Measurements from ENCODE around the gene VWA8.
"Not testable (repeated sequence)": the region's sequence is repeated elsewhere in the genome, so short reads cannot be mapped to it uniquely, and the experiment has no call there.

The VWA8 gene

DNA sequence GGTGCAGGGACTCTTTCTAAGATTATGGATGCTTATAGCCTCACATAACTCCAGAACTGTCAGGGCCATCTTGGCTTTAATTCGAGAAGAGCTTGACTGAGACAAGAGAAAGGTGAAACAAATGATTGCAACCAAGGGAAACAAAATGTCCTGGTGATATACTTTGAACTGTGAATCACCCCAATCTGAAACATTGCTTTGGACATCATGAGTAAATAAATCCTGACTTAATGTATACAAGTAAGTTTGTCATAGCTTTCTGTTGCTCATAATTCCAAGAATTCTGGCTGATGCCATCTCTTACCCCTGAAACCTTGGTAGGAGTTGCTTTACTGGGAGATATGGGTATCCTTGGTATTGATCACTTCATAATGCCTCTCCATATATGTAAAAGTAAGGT, 5.8 kb upstream of the VWA8 start:
- DNase-seq (ENCODE audit: low read depth in 2 of 2) = no peak

DNA sequence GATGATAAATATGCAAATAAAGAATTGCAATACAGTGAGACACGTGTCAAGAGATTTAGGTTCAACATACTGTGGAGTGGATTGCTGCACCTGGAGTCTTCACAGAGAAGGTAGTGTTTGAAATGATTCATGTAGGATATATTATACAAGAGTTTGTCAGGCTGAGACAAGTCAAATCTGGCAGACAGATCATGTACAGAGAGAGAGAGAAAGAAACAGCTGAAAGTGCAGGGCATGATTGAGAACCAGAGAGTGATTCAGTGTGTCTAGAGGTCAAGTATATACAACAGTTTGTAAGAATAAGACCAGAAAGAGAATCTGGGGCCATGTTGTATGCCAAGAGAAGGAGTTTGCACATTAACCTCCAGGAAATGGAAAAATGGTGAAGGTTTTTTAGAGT, 2.1 kb upstream of the VWA8 start:
- DNase-seq (ENCODE audit: low read depth in 2 of 2) = no peak

DNA sequence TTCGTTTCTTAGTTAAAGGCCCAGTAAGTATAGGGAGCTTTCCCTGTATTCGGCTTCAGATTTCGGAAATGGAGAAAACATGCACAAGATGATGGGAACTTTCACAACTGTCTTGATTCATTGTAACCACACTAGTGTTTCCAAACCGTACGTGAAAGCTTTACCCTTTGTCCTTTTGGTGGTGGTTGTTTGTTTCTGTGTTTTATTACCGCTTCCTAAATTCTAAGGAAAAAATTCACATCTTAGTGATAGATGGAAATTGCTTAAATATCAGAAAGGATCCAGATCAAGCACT, 504 bp upstream of the VWA8 start:
- DNase-seq (ENCODE audit: low read depth in 2 of 2) = no peak

DNA sequence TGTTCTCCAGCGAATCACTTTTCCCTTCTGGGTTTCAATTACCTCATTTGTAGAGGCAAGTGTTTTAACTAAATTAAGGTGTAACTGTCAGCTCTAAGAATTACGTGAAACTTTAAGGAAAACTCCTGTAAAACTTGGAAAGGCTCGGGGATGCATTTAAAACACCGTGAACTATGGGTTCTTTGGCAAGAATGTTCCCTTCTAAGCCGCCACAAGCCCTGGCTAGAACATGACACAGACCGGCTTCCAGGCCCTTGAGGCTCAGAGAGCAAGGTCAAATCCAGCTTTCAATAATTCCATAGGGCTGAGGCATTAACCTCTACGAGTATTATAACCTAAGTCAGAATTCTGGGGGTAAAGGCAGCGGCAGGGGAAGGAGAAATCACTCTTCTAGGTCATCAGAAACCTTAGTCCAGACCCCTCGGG, 685 bp downstream of the VWA8 start:
- DNase-seq (ENCODE audit: low read depth in 2 of 2) = no peak

DNA sequence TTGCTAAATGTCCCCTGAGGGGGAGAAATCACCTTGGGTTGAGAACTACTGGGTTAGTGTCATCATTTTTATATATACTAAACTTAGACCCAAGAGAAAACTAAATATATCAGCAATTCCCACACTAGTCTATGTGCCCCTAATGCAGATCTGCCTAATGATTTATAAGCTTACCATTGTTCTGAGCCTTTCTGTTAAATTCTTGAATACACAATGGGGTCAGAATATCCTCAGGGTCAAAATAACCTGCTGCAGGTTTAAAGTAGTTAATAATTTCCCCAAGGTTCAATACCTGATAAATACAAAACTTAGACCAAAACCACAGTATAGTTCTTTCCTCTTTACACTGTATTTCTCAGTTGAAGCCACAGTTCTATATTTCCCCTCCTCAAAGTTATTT, 4.6 kb downstream of the VWA8 start:
- no peak for DNase-seq (ENCODE audit: low read depth in 2 of 2)

DNA sequence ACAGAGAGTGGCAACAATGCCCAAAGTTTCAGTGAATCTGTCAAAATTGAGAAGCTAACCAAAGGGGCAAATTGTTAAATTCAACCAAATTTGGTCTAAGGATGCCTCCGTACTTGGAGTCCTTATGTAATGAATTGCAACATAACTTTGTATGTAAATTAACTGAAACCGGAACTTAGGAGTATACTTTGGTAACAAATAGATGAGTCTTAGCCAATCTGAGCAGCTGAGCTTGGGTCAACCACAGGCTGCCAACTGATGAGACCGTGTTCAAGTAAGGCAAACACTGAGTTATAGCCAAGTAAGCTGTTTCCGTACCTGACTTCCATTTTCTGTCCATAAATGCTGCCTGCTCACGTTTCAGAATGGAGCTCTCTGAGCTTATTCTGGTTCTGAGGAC, 5.3 kb downstream of the VWA8 start:
- no peak for DNase-seq (ENCODE audit: low read depth in 2 of 2)

DNA sequence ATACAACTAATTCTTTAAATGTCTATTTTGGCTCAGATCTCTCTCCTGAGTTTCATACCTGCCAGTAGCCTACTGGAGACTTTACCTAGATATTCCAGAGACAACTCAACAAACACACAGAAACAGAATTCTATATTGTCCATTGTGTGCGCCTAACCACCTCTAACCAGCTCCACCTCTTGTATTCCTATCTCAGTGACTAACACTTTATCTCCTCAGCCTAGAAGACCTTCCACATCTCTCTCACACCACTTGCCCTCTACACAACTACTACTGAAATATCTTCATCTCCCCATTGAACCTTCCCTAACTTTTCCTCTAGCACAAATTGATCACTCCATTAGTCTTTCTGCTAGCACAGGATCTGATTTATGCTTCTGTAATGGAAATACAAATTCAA, 6.7 kb downstream of the VWA8 start:
- no peak for DNase-seq (ENCODE audit: low read depth in 2 of 2)

DNA sequence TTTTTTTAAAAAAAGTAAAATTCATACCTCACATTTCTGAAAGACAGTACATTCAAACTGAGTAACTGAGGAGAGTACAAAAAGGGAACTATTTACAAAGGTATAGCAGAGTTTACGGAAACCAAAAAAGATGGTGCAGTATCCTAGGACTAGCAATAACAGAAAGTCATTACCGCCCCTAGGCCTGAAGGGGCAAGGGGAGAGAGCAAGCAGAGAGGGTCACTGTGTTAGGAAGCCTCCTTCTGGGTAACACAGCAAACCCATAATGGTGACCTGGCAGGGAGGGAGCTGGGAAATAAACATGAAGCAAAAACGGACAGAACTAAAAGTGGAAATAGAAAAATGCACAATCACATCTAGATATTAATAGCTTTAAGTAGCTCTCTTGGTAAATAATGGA, 8.2 kb downstream of the VWA8 start:
- DNase-seq (ENCODE audit: low read depth in 2 of 2) = no peak

DNA sequence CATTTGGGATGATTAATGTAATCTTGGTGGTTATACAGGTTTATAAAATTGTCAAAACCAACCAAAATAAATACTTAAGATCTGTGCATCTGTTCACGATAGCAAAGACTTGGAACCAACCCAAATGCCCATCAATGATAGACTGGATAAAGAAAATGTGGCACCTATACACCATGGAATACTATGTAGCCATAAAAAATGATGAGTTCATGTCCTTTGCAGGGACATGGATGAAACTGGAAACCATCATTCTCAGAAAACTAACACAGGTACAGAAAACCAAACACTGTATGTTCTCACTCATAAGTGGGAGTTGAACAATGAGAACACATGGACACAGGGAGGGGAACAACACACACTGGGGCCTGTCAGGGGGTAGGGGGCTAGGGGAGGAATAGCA, 11.8 kb downstream of the VWA8 start:
- DNase-seq (ENCODE audit: low read depth in 2 of 2) = not testable (repeated sequence)

DNA sequence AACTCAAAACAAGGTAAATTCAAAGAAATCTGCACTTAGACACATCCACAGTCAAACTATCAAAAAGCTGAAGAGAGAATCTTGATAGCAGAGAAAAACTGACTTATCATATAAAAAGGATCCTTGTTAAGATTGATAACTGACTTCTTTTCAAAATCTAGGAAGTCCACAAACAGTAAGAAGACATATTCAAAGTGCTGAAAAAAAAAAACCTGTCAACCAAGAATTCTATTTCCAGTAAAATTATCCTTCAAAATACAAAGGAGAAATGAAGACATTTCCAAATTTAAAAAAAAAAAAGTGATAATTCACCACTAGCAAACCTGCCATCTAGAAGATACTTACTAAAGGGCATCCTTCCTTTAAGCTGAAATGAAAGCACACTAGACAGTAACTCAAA, 15.0 kb downstream of the VWA8 start:
- no peak for DNase-seq (ENCODE audit: low read depth in 2 of 2)

DNA sequence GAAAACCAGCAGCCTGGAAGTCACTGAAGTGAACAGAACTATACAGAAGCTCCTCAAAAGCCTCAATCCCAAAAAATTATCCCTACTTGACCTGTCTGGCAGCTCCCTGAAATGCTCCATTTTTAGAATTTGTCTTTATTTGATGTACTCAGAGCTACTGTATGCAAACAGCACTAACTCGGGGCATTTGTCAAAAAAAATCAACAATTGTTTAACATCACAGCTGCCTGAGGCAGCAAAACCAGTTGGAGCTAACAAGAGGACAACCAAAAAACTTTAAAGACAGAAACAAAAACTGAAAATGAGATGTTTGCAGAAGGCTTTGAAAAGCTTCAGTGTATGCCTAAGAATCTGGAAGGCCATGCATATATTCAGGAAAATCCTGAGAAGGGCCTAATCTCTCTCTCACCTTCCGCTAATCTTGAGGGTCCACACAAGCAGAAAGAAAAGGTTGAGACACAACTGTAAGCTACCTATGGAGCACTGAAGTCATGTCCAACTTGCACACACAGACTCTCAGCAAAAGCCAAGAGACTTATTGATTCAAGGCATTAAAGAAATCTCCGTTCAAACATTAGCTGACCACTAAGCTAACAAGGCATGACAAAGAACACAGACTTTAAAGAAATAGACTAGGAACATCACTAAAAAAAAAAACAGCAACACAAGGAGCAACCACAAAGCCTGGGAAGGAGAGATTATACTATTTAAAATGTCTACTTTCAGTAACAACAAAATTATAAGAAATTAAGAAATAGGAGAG, 16.1 kb downstream of the VWA8 start:
- DNase-seq (ENCODE audit: low read depth in 2 of 2) = no peak

DNA sequence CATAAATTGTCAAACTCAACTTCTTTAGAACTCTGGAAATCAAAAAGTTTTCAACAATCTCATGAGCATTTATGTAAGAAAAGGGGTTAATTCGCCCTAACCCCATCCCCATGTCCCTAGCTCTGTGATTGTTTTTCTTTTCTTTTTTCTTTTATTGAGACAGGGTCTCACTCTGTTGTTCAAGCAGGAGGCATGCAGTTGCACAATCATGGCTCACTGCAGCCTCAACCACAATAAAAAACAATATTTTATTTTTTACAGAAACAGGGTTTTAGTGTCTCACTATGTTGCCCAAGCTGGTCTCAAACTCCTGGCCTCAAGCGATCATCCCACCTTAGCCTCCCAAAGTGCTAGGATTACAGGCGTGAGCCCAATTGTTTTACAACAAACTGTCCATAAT, 16.7 kb downstream of the VWA8 start:
- DNase-seq (ENCODE audit: low read depth in 2 of 2) = no peak

DNA sequence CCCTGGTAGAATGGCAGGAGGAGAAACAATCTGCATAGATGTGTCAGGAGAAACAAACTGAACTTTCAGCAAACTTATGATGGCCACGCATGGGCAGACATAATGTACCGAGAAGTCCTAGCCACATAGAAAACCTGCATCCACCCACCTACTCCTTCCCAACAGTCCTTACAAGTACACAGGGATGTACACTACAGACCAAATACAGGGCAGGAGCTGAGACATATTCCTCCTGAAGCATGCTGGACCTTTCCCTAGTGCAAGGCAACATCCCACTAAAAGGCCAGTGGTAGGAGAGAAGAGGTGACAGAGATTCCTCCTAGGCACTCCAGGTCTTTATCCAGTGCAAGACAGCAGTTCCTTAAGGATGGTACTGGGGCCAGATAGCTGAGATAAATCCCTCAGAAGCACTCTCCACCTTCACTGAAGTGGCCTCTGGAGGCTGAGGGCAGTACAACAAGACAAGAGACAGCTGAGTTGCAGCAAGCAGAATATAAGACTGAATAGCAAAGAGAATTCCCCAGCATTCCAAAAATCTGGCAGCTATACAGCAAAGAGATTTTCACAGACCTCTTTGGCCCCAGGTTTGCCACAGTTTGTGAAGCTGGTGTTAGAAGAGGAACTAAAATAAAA, 18.3 kb downstream of the VWA8 start:
- DNase-seq (ENCODE audit: low read depth in 2 of 2) = no peak

DNA sequence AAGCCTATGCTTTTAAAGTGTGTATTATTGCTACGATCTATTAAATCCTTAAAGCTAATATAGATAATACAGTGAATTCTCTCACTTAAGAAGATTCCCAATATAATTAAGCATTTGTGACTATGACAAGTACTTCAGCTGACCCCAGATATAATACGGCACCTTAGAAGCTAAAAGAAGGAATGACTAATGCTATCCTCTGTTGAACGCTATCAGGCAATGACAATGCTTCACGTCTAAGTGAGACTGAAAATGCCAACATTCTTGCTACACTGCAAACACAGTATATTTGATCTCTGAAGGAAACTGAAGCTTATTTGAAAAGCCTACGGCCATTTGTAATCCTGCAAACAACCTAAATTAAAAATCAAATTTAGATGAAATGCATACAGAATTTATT, 19.7 kb downstream of the VWA8 start:
- no peak for DNase-seq (ENCODE audit: low read depth in 2 of 2)

DNA sequence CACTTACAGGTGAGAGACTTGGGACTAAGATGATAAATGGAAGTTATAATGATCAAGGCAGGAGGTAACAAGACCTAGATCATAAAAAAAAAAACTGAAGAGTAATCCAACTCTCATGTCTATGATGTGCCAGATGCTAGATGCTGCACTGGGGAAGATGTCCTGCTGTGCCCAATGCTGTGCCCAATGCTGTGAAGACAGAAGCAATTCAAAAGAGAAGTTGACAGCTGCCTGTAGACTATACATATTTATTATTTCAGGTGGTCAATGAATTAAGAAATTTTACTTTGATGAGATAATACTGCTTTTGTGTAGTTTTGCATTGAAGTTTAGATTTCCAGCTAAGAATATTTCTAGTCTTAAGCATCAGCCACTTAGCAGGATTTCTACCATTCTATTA, 21.5 kb downstream of the VWA8 start:
- DNase-seq (ENCODE audit: low read depth in 2 of 2) = no peak

DNA sequence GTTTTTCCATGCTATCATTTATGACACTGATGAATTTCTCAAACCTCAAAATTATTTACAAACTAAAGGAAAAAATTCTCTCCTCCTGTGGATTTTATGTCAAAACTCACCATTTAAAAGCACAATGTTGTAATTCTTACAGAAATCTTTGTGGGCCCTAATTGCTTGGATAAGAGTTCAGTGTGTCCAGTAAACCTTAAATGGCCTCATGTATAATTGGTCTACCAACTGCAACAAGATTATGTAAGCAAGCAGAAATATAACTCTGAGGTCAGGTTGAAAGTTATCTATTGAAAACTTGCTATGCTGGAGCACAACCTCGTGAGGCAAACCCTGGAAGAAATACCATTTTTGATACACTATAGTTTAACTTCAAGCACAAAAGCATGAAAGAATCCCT, 22.0 kb downstream of the VWA8 start:
- no peak for DNase-seq (ENCODE audit: low read depth in 2 of 2)

DNA sequence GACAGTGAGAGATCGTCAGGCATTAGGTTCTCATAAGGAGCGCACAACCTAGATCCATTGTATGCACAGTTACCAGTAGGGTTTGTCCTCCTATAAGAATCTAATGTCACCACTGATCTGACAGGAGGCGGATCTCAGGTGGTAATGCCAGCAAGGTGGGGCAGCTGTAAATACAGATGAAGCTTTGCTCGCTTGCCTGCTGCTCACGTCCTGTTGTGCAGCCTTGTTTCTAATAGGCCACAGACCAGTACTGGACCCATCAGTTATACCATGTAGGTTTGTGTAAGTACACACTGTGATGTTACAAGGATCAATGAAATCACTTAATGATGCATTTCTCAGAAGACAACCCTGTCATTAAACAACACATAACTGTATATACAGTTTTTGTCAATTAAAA, 23.5 kb downstream of the VWA8 start:
- DNase-seq (ENCODE audit: low read depth in 2 of 2) = no peak

DNA sequence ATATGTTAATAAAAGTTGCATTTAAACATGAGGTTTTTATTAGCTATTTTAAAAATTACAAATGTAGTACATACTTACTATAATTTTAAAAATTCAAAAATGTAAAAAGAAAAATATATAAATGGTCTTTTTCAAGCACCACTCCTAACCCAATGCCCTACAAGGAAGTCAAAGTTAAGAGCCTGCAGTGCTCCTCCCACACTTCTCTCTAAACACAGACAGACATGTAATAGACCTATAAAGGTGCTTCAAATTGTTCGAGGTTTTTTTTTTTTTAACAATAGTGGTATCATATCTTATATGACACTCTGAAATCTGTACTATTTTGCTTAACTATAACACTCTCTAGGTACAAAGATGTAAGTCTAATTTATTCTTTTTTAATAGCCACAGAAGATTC, 25.4 kb downstream of the VWA8 start:
- no peak for DNase-seq (ENCODE audit: low read depth in 2 of 2)

DNA sequence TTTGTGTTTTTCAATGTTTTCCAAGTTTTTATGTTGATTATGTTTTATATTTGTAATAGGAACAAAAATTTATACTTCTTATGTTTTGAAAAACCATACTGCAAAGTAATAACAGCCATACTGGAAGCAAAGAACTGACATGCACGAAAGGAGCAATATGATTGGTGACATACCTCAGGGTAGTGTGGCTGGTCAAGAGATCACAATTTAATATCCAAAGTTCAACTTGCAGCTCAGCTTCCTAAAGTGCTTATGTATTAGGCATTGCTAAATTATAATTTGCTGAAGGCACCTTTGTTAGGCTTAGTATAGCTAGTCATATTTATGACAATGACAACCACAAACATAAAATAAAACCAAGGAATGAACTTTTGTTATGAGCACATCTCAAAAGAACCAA, 25.9 kb downstream of the VWA8 start:
- DNase-seq (ENCODE audit: low read depth in 2 of 2) = no peak

DNA sequence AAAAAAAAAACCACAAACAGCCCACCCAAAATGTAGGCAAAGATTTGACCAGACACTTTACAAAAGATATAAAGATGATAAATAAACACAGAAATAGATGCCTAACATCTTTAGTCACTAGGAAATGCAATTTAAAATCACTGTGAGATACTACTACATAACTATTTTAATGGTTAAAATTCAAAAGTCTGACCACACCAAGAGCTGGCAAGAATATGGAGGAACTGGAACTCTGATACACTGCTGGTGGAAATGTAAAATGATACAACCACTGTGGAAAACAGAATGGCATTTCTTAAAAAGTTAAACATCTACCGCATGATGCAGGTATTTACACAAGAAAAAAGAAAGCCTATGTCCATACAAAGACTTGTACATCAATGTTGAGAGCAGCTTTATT, 26.8 kb downstream of the VWA8 start:
- DNase-seq (ENCODE audit: low read depth in 2 of 2) = no peak

DNA sequence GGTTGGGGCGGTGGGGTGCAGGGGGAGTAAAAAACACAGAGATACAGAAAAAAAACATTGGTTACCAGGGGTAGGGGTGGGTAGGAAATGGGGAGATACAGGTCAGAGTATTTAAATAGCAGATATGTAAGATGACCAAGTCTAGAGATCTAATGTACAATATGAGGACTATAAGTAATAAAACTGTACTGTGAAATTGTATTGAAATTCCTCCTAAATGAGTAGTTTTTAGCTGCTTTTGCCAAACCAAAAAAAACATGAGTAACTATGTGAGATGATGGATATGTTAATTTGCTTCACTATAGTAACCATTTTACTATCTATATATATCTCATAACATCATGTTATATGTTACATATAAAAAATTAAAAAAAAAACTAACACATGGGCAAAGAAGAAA, 29.6 kb downstream of the VWA8 start:
- DNase-seq (ENCODE audit: low read depth in 2 of 2) = no peak

DNA sequence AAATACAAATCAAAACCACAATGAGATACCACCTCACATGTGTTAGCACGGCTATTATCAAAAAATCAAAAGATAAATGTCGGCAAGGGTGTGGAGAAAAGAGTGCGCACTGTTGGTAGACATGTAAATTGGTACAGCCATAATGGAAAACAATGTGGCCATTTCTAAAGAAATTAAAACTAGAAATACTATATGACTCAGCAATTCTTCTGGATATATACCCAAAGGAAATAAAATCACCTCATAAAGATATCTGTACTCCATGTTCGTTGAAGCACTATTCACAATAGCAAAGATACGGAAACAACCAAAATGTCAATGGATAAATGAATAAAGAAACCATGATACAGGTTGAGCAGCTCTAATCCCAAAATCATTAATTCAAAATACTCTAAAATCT, 30.8 kb downstream of the VWA8 start:
- no peak for DNase-seq (ENCODE audit: low read depth in 2 of 2)

DNA sequence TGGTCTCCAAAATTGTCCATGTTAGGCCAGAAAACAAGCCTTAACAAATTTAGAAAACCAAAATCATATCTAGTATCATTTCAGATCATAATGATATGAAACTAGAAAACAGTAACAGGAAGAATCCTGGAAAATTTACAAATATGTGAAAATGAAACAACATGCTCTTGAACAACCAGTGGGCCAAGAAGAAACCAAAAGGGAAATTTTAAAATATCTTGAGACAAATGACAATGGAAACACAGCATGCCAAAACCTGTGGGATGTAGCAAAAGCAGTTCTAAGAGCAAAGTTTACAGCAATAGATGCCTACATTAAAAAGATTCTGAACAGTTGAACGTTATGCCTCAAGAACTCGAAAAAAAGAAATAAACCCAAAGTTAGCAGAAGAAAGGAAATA, 32.6 kb downstream of the VWA8 start:
- no peak for DNase-seq (ENCODE audit: low read depth in 2 of 2)

DNA sequence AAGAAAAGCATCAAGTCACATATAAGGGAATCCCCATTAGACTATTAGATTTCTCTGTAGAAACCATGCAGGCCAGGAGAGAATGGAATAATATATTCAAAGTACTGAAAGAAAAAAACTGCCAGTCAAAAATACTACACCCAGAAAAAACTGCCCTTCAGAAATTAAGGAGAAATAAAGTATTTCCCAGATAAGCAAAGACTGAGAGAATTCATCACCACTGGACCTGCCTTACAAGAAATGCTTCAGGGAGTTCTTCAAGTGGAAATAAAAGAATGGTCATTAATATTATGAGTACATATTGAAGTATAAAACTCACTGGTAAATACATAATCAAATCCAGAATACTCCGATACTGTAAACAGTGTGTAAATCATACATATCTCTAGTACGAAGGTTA, 35.9 kb downstream of the VWA8 start:
- DNase-seq (ENCODE audit: low read depth in 2 of 2) = no peak
